ENCODE measurements around the gene PLXDC2. TPM values are rescaled to one million over a fixed set of nuclear protein-coding genes. Genes with fewer than 3 reads are reported as not detected.

PLXDC2 gene
- total and polyA plus RNA-seq, 2 donors from 2014 or later: 11.9 to 42.1 TPM

GRCh38 chr10:19930936-19931893 lies 115.0 kb downstream of the PLXDC2 start:
- Histone ChIP-seq H3K4me1 (ENCODE audit: control insufficient read depth in 2 of 3, insufficient read depth in 2 of 3, low read depth in 1 of 3, low read length in 3 of 3) (peaks cover 0 to 7% (median 7%) of the 10 kb centered on the region in 3 donors), H3K4me3 (ENCODE audit: low read length in 3 of 3) (peak overlapping the region in 2 of 3 donors; percentile 1 to 33), H3K36me3 (ENCODE audit: control insufficient read depth in 2 of 3, insufficient read depth in 3 of 3, low read length in 3 of 3) (no peaks in the 10 kb centered on the region), H3K27me3 (ENCODE audit: control insufficient read depth, insufficient read depth, low read length) (no peaks in the 10 kb centered on the region), H3K9me3 (ENCODE audit: control insufficient read depth in 2 of 3, insufficient read depth in 1 of 3, low read length in 3 of 3) (no peaks in the 10 kb centered on the region), H3K27ac (ENCODE audit: low read depth in 2 of 2, low read length in 2 of 2) (peak overlapping the region in 1 of 2 donors; percentile 49), H3K9ac (ENCODE audit: low read length in 3 of 3) (peak overlapping the region in 1 of 3 donors; percentile 18)
- FAIRE-seq (peak; percentile 33), DNase-seq (peak in 4 of 5 donors; percentile 52 to 87 (median 74))
- intact Hi-C loops (cut with DNase I): no loop called here
- TF ChIP-seq CTCF (IDR thresholded peaks at IDR 0.05; ENCODE audit: borderline replicate concordance, extremely low read depth, insufficient read depth): no peak

GRCh38 chr10:19931894-19932590 lies 115.8 kb downstream of the PLXDC2 start:
- H3K4me1 ChIP-seq (ENCODE audit: control insufficient read depth in 2 of 3, insufficient read depth in 2 of 3, low read depth in 1 of 3, low read length in 3 of 3): peaks cover 0 to 7% (median 7%) of the 10 kb centered on the region in 3 donors
- DNase-seq: no peak
- H3K27me3 ChIP-seq (ENCODE audit: control insufficient read depth, insufficient read depth, low read length): no peaks in the 10 kb centered on the region
- peak overlapping the region in 1 of 2 donors; percentile 49 for H3K27ac ChIP-seq (ENCODE audit: low read depth in 2 of 2, low read length in 2 of 2)
- H3K36me3 ChIP-seq (ENCODE audit: control insufficient read depth in 2 of 3, insufficient read depth in 3 of 3, low read length in 3 of 3): no peaks in the 10 kb centered on the region
- TF ChIP-seq CTCF (IDR thresholded peaks at IDR 0.05; ENCODE audit: borderline replicate concordance, extremely low read depth, insufficient read depth): no peak
- peak; percentile 23 for FAIRE-seq
- H3K9ac ChIP-seq (ENCODE audit: low read length in 3 of 3): no peak overlapping the region
- no peak overlapping the region for H3K4me3 ChIP-seq (ENCODE audit: low read length in 3 of 3)
- no peaks in the 10 kb centered on the region for H3K9me3 ChIP-seq (ENCODE audit: control insufficient read depth in 2 of 3, insufficient read depth in 1 of 3, low read length in 3 of 3)
- intact Hi-C loops (cut with DNase I): no loop called here

GRCh38 chr10:19932806-19933371 lies 116.7 kb downstream of the PLXDC2 start:
- no peak for DNase-seq
- no peak overlapping the region for H3K27ac ChIP-seq (ENCODE audit: low read depth in 2 of 2, low read length in 2 of 2)
- intact Hi-C loops (cut with DNase I): no loop called here
- no peak for TF ChIP-seq CTCF (IDR thresholded peaks at IDR 0.05; ENCODE audit: borderline replicate concordance, extremely low read depth, insufficient read depth)
- H3K27me3 ChIP-seq (ENCODE audit: control insufficient read depth, insufficient read depth, low read length): no peaks in the 10 kb centered on the region
- no peak for FAIRE-seq
- H3K4me3 ChIP-seq (ENCODE audit: low read length in 3 of 3): no peak overlapping the region
- H3K9me3 ChIP-seq (ENCODE audit: control insufficient read depth in 2 of 3, insufficient read depth in 1 of 3, low read length in 3 of 3): no peaks in the 10 kb centered on the region
- H3K9ac ChIP-seq (ENCODE audit: low read length in 3 of 3): no peak overlapping the region
- no peaks in the 10 kb centered on the region for H3K36me3 ChIP-seq (ENCODE audit: control insufficient read depth in 2 of 3, insufficient read depth in 3 of 3, low read length in 3 of 3)
- H3K4me1 ChIP-seq (ENCODE audit: control insufficient read depth in 2 of 3, insufficient read depth in 2 of 3, low read depth in 1 of 3, low read length in 3 of 3): peaks cover 0 to 7% (median 7%) of the 10 kb centered on the region in 3 donors

All from kidney (tissue), 14 donors.